Erythroblast (primary cell): ENCODE data around the gene KRT36.

Source experiments
- GATA1 ChIP-seq: IDR thresholded peaks from 2 replicates; pipeline ENCODE4 v1.6.1; 2011; ENCODE audit warnings: low read depth, mild to moderate bottlenecking, control low read depth, low read length, moderate library complexity
- POLR2A ChIP-seq: IDR thresholded peaks from 2 replicates; pipeline ENCODE4 v1.6.1; 2011; ENCODE audit warnings: mild to moderate bottlenecking, low read length

GRCh38 chr17:41539071-41539492 is 49.4 kb upstream of the KRT36 start:
- TF ChIP-seq POLR2A (no peak), GATA1 (no peak)
